Activated T-helper 17 cell treated with anti-CD3 and anti-CD28 coated beads, Interleukin-2, amount 50 U/mL, for 72 hours (primary cell): Measurements from ENCODE around the gene CCDC201. TPM values are rescaled to one million over a fixed set of nuclear protein-coding genes. Genes with fewer than 3 reads are reported as not detected.

Experiments used
- ATAC-seq: fragments of 150-1000 bp; cut with Tn5 transposase; replicated peaks from 2 replicates; pipeline ENCODE4 v1.10.0; 2021; ENCODE audit warnings: mild to moderate bottlenecking, moderate library complexity
- H3K27ac Mint-ChIP-seq: one replicate; pipeline ENCODE4 v1.8.0; 2022; ENCODE audit warnings: mixed read lengths
- H3K27me3 Mint-ChIP-seq: one replicate; pipeline ENCODE4 v1.8.0; 2022; ENCODE audit warnings: mixed read lengths
- H3K36me3 Mint-ChIP-seq: one replicate; pipeline ENCODE4 v1.8.0; 2022; ENCODE audit warnings: low read depth, mild to moderate bottlenecking, mixed read lengths
- H3K4me1 Mint-ChIP-seq: one replicate; pipeline ENCODE4 v1.8.0; 2022; ENCODE audit warnings: mixed read lengths
- H3K4me3 Mint-ChIP-seq: one replicate; pipeline ENCODE4 v1.8.0; 2022; ENCODE audit warnings: mild to moderate bottlenecking, mixed read lengths
- H3K9me3 Mint-ChIP-seq: one replicate; pipeline ENCODE4 v1.8.0; 2022; ENCODE audit warnings: mixed read lengths
- total RNA-seq, 2 donors: library from RNA; stranded (reverse); gene quantifications; one replicate each; pipeline ENCODE4 v1.2.3, GENCODE V29; 2022

The CCDC201 gene, protein sequence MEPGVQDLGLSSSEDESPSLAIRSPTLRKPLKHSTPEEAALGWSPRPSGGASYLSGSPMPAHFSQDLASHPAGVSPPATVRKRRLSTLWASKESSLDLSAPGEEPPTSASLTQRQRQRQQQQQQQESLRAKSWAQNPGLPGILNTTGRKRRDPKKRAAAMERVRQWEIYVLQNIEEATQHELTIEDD
- total RNA-seq: not detected

DNA sequence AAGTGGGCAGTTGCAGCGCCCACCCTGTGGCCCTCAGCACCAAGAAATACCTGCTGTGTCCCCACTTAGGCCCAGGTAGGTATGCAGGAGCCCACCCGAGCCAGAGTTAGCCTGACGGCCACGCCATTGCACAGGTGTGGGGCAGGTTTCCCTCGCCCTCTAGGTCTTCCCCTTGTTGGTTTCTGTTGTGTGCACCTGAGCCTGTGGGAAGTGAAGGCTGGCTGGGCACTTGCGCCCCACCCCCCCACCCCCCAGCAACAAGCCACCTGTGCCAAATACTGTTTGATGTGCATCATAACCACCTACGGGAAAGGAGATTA is at the start of gene CCDC201:
Gene CCDC201, minus strand, starts transcription at position 48 of the 320 bp plus-strand sequence. CDS start 75 bp downstream, outside the sequence.
- Mint-ChIP-seq H3K4me3 (no peak within 1 kb of the TSS), H3K27ac (no peak within 1 kb of the TSS), H3K9me3 (peaks cover 3% of the 10 kb centered on the region), H3K27me3 (peaks cover 14% of the 10 kb centered on the region), H3K4me1 (no peaks in the 10 kb centered on the region), H3K36me3 (no peaks in the 10 kb centered on the region)
- no peak for ATAC-seq

- Mint-ChIP-seq H3K36me3 (no peaks in the 10 kb centered on the region), H3K4me1 (peaks cover 10% of the 10 kb centered on the region), H3K4me3 (peak overlapping the region; percentile 73), H3K9me3 (no peaks in the 10 kb centered on the region), H3K27me3 (peaks cover 30% of the 10 kb centered on the region), H3K27ac (peak overlapping the region; percentile 42)
- no peak for ATAC-seq
Measured at GRCh38 chr7:45921699-45922519, 49.0 kb upstream of the CCDC201 start.

GRCh38 chr7:45921381-45921698 is 48.5 kb upstream of the CCDC201 start:
- Mint-ChIP-seq H3K9me3 (no peaks in the 10 kb centered on the region), H3K4me3 (peak overlapping the region; percentile 73), H3K27ac (no peak overlapping the region), H3K4me1 (peaks cover 10% of the 10 kb centered on the region), H3K27me3 (peaks cover 30% of the 10 kb centered on the region), H3K36me3 (no peaks in the 10 kb centered on the region)
- ATAC-seq: no peak

- H3K4me3 Mint-ChIP-seq: peak within 1 kb of the TSS; percentile 73
- no peaks in the 10 kb centered on the region for H3K36me3 Mint-ChIP-seq
- H3K9me3 Mint-ChIP-seq: no peaks in the 10 kb centered on the region
- peaks cover 30% of the 10 kb centered on the region for H3K27me3 Mint-ChIP-seq
- H3K27ac Mint-ChIP-seq: peak within 1 kb of the TSS; percentile 42
- peak; percentile 56 for ATAC-seq
- peaks cover 10% of the 10 kb centered on the region for H3K4me1 Mint-ChIP-seq
Measured at GRCh38 chr7:45920502-45921380, 47.9 kb upstream of the CCDC201 start, which contains the start of gene IGFBP3. Gene IGFBP3 (minus strand): TSS chr7:45921272. CDS start chr7:45921140, 132 bp downstream.

- Mint-ChIP-seq H3K4me3 (peak overlapping the region; percentile 72), H3K27me3 (peaks cover 30% of the 10 kb centered on the region), H3K36me3 (no peaks in the 10 kb centered on the region), H3K9me3 (no peaks in the 10 kb centered on the region), H3K27ac (no peak overlapping the region), H3K4me1 (peaks cover 10% of the 10 kb centered on the region)
- no peak for ATAC-seq
Measured at GRCh38 chr7:45919993-45920459, 47.1 kb upstream of the CCDC201 start.

GRCh38 chr7:45919231-45919784 is 46.4 kb upstream of the CCDC201 start:
- H3K9me3 Mint-ChIP-seq: no peaks in the 10 kb centered on the region
- H3K4me1 Mint-ChIP-seq: peaks cover 10% of the 10 kb centered on the region
- peaks cover 28% of the 10 kb centered on the region for H3K27me3 Mint-ChIP-seq

DNA sequence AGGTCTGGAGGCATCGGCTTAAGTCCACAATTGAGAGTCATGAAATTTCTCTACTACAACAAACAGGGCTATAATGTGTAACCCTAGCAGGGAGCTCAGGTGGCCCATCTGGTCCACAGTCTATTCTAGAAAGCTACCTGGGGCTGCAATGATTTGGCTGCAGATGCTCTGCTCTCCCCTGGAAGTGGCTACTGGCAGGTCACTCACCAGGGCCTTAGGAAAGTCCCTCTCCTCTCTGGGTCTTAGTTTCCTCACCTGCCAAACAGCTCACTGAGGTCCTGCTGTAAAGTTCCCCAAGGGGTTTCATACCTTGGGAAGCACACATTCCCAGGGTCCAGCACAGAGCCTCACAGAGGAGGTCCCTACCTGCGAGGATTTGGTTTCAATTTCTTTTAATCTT is 45.7 kb upstream of the CCDC201 start:
- Mint-ChIP-seq H3K36me3 (no peaks in the 10 kb centered on the region), H3K27me3 (peaks cover 27% of the 10 kb centered on the region), H3K27ac (no peak overlapping the region), H3K4me3 (no peak overlapping the region), H3K9me3 (no peaks in the 10 kb centered on the region), H3K4me1 (peaks cover 10% of the 10 kb centered on the region)
- no peak for ATAC-seq

More at GRCh38 chr7:45919231-45919784, 46.4 kb upstream of the CCDC201 start:
- Mint-ChIP-seq H3K4me3 (peak overlapping the region; percentile 72), H3K36me3 (no peaks in the 10 kb centered on the region), H3K27ac (no peak overlapping the region)
- no peak for ATAC-seq

- peak; percentile 30 for ATAC-seq
- Mint-ChIP-seq H3K27ac (no peak overlapping the region), H3K4me1 (peaks cover 2% of the 10 kb centered on the region), H3K4me3 (no peak overlapping the region), H3K9me3 (no peaks in the 10 kb centered on the region), H3K27me3 (peaks cover 20% of the 10 kb centered on the region), H3K36me3 (peaks cover 3% of the 10 kb centered on the region)
Measured at GRCh38 chr7:45917658-45918057, 44.8 kb upstream of the CCDC201 start.

DNA sequence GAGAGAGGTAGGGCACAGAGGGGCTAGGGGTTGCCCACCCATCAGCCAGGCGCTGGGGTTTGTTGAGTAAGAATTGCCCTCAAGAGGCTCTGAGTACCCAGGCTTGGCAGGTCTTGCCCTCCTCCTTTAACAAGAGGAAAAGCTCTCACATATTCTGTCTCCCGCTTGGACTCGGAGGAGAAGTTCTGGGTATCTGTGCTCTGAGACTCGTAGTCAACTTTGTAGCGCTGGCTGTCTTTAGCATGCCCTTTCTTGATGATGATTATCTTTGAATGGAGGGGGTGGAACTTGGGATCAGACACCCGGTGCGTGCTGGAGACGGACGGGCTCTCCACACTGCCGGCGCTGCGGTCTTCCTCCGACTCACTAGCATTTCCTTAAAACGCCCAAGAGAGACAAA is 44.2 kb upstream of the CCDC201 start:
- Mint-ChIP-seq H3K27ac (no peak overlapping the region), H3K4me1 (no peaks in the 10 kb centered on the region), H3K9me3 (no peaks in the 10 kb centered on the region), H3K36me3 (peaks cover 8% of the 10 kb centered on the region), H3K27me3 (peaks cover 14% of the 10 kb centered on the region), H3K4me3 (no peak overlapping the region)
- no peak for ATAC-seq

DNA sequence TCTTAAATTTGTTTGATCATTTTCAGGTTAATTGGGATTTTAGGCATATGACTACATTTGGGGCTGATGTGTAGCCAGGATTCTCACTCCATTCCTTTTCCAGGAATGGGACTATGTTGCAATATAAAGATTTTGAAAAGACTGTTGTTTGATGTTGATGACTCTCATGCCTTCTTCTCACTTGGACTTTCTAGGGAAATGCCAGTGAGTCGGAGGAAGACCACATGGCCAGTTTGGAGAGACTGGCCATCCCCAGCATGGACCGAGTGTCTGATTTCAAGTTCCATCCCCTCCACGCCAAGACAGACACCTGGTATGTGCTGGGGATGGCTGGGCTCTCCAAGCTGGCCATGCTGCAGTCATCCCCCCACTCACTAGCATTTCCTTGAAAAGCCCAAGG is 42.7 kb upstream of the CCDC201 start:
- H3K4me1 Mint-ChIP-seq: no peaks in the 10 kb centered on the region
- no peak overlapping the region for H3K4me3 Mint-ChIP-seq
- no peak for ATAC-seq
- peaks cover 8% of the 10 kb centered on the region for H3K36me3 Mint-ChIP-seq
- H3K27ac Mint-ChIP-seq: no peak overlapping the region
- no peaks in the 10 kb centered on the region for H3K9me3 Mint-ChIP-seq
- H3K27me3 Mint-ChIP-seq: peaks cover 10% of the 10 kb centered on the region

- Mint-ChIP-seq H3K27ac (no peak overlapping the region), H3K4me3 (no peak overlapping the region), H3K9me3 (no peaks in the 10 kb centered on the region), H3K27me3 (peaks cover 5% of the 10 kb centered on the region), H3K4me1 (no peaks in the 10 kb centered on the region), H3K36me3 (peaks cover 8% of the 10 kb centered on the region)
- ATAC-seq: peak; percentile 38
Measured at GRCh38 chr7:45914911-45915310, 42.0 kb upstream of the CCDC201 start.

- no peak for ATAC-seq
- H3K4me3 Mint-ChIP-seq: no peak overlapping the region
- H3K27me3 Mint-ChIP-seq: peaks cover 5% of the 10 kb centered on the region
- no peaks in the 10 kb centered on the region for H3K9me3 Mint-ChIP-seq
- no peak overlapping the region for H3K27ac Mint-ChIP-seq
- peaks cover 8% of the 10 kb centered on the region for H3K36me3 Mint-ChIP-seq
- H3K4me1 Mint-ChIP-seq: no peaks in the 10 kb centered on the region
Measured at GRCh38 chr7:45912972-45913371, 40.1 kb upstream of the CCDC201 start.

- H3K4me1 Mint-ChIP-seq: no peaks in the 10 kb centered on the region
Measured at GRCh38 chr7:45911311-45911710, 38.4 kb upstream of the CCDC201 start.

GRCh38 chr7:45910855-45911254 is 38.0 kb upstream of the CCDC201 start:
- no peaks in the 10 kb centered on the region for H3K27me3 Mint-ChIP-seq
- H3K9me3 Mint-ChIP-seq: no peaks in the 10 kb centered on the region
- H3K4me1 Mint-ChIP-seq: no peaks in the 10 kb centered on the region

More at GRCh38 chr7:45911311-45911710, 38.4 kb upstream of the CCDC201 start:
- Mint-ChIP-seq H3K4me3 (no peak overlapping the region), H3K9me3 (no peaks in the 10 kb centered on the region), H3K27ac (no peak overlapping the region), H3K36me3 (peaks cover 8% of the 10 kb centered on the region), H3K27me3 (no peaks in the 10 kb centered on the region)
- ATAC-seq: no peak

More at GRCh38 chr7:45910855-45911254, 38.0 kb upstream of the CCDC201 start:
- ATAC-seq: no peak
- Mint-ChIP-seq H3K4me3 (no peak overlapping the region), H3K36me3 (peaks cover 8% of the 10 kb centered on the region), H3K27ac (no peak overlapping the region)
